Ovary (tissue), 9 donors: ENCODE data around the gene TMEM30B. TPM values are rescaled to one million over a fixed set of nuclear protein-coding genes. Genes with fewer than 3 reads are reported as not detected.

Experiments used
- DNase-seq, 5 donors: peaks; one replicate each; pipeline ENCODE4 v3.0.0-alpha.2; 2019 to 2020
- H3K27ac ChIP-seq, 2 donors: fragments of 200-600 bp; one replicate each; pipeline versions ENCODE4 v1.5.1 to v1.8.0; 2019 to 2022
- H3K27me3 ChIP-seq: fragments of 200-600 bp; one replicate; pipeline ENCODE4 v1.8.0; 2022
- H3K36me3 ChIP-seq: fragments of 200-600 bp; sonication (generic); one replicate; pipeline ENCODE4 v1.5.1; 2019
- H3K4me1 ChIP-seq: one replicate; pipeline ENCODE4 v1.8.1; 2013; ENCODE audit warnings: mild to moderate bottlenecking, moderate library complexity; ENCODE audit not compliant: insufficient read depth
- H3K4me3 ChIP-seq: fragments of 200-600 bp; sonication (generic); one replicate; pipeline ENCODE4 v1.5.1; 2017
- H3K9me3 ChIP-seq, 2 donors: fragments of 200-600 bp in 1 of 2; sonication (generic) in 1 of 2; one replicate each; pipeline versions ENCODE4 v1.5.1 to v1.8.1; 2013 to 2019; ENCODE audit warnings: mild to moderate bottlenecking in 1 of 2, moderate library complexity in 1 of 2
- EP300 ChIP-seq: sonication (generic); formaldehyde crosslinking; IDR thresholded peaks from one replicate; pipeline ENCODE4 v1.6.1; 2017; ENCODE audit warnings: antibody characterized with exemption
- POLR2A ChIP-seq: fragments of 450-650 bp; IDR thresholded peaks from one replicate; pipeline ENCODE4 v1.6.1; 2017; ENCODE audit warnings: antibody characterized with exemption, mild to moderate bottlenecking, moderate library complexity
- WGBS, 3 donors: extraction: QIAGEN DNeasy Blood & Tissue Kit in 1 of 3; methylation state at CpG; one replicate each; pipeline versions ENCODE4 v1.1.5 to v1.1.7; 2013 to 2017; 5-methylcytosine and 5-hydroxymethylcytosine counted together
- intact Hi-C, 4 donors: fragments of 100-400 bp; cut with DNase I; formaldehyde crosslinking; loops; one replicate each; pipeline versions ENCODE4 v1.11.0 to v1.15.1; 2022 to 2023
- polyA plus RNA-seq, 2 donors: library from polyadenylated mRNA; stranded (reverse); fragments of 200-250 nt in 1 of 2; fragments of 350-450 nt in 1 of 2; fragmentation: Illumina TruSeq in 1 of 2; extraction: RNeasy Lipid Tissue Mini Kit (QIAGEN cat#74804) in 1 of 2; gene quantifications; one replicate each; pipeline ENCODE4 v1.2.3, GENCODE V29; 2013 to 2014
- total RNA-seq, 7 donors: library from RNA; depleted of rRNA in 2 of 7; stranded (reverse); fragments of >200 nt in 2 of 7; fragmentation: NEBNext Ultra II Directional in 3 of 7; extraction: Animal tissue kit (Norgen Biotek cat#: 25700) in 3 of 7; gene quantifications; one replicate each; pipeline versions ENCODE4 v1.1.0 to v1.2.4, GENCODE V29; 2016 to 2023
- TF ChIP-seq, protein P1 (sequence below), 3 donors: fragments of 450-650 bp in 2 of 3; fragments of 200-600 bp in 1 of 3; IDR thresholded peaks; one replicate each; pipeline versions ENCODE4 v1.5.1 to v1.8.0; 2016 to 2022; ENCODE audit warnings: antibody characterized with exemption in 3 of 3, mild to moderate bottlenecking in 1 of 3
- donor health status: DM: no; HTN: no; CAD: no; lungs with moderate emphysema.
- donor health status: DM: no; HTN: no; CAD: no.
- donor health status: Bipolar disorder and iron deficiency.
- donor health status: DM: yes; HTN: yes; CAD: no.
- donor health status: DM: no; HTN: no; CAD: no.
- donor health status: DM: yes; HTN: yes; CAD: no.

Gene TMEM30B
- total and polyA plus RNA-seq, 9 donors: 1.2 to 35.3 (median 3.5) TPM

DNA sequence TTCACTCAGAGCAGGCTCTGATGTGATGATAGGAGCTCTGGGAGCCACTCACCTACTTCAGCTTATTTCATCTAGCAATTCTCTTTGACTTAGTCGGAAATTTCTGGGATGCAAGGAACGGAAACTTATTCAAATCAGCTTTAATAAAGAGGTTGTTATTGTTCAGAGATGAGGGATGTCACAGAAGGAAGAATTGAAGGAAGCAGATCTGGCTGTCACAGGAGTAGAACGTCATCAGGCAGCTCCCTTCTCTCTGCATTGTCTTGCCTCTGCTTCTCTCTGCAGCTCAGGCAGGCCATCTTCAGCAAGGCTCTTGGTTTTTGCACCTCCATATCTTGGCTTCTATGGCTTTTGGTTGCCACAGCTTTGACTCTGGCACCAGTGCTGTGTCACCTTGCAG is 7.6 kb upstream of the TMEM30B start:
- Histone ChIP-seq H3K4me3 (no peak overlapping the region), H3K4me1 (no peaks in the 10 kb centered on the region), H3K27ac (no peak overlapping the region), H3K9me3 (no peaks in the 10 kb centered on the region), H3K27me3 (no peaks in the 10 kb centered on the region), H3K36me3 (no peaks in the 10 kb centered on the region)
- no peak for DNase-seq
- WGBS, 3 donors: 72 to 75% (median 74%) methylated on average over 3 of the region's 3 CpGs
- no peak for TF ChIP-seq EP300
- TF ChIP-seq, protein P1, sequence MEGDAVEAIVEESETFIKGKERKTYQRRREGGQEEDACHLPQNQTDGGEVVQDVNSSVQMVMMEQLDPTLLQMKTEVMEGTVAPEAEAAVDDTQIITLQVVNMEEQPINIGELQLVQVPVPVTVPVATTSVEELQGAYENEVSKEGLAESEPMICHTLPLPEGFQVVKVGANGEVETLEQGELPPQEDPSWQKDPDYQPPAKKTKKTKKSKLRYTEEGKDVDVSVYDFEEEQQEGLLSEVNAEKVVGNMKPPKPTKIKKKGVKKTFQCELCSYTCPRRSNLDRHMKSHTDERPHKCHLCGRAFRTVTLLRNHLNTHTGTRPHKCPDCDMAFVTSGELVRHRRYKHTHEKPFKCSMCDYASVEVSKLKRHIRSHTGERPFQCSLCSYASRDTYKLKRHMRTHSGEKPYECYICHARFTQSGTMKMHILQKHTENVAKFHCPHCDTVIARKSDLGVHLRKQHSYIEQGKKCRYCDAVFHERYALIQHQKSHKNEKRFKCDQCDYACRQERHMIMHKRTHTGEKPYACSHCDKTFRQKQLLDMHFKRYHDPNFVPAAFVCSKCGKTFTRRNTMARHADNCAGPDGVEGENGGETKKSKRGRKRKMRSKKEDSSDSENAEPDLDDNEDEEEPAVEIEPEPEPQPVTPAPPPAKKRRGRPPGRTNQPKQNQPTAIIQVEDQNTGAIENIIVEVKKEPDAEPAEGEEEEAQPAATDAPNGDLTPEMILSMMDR (IDR thresholded peaks at IDR 0.05): no peak
- TF ChIP-seq POLR2A: no peak
- intact Hi-C loops: no loop called here

DNA sequence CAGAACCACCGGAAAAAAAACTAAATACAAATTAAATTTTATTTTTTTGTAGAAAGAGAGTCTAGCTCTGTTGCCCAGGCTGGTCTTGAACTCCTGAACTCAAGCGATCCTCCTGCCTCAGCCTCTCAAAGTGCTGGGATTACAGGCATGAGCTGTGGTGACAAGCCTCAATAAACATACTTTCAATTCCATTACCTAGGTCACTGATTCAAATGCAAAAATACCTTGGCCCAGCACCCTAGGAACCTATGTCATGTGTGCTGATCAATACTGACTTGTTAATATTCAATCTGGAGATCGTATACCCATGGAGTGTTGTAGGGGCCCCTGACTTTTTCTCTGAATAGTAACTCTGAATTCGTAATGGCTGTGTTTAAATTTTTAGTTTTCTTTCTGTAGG is 7.1 kb upstream of the TMEM30B start:
- Histone ChIP-seq H3K9me3 (no peaks in the 10 kb centered on the region), H3K4me1 (no peaks in the 10 kb centered on the region), H3K4me3 (no peak overlapping the region), H3K27me3 (no peaks in the 10 kb centered on the region), H3K27ac (no peak overlapping the region), H3K36me3 (no peaks in the 10 kb centered on the region)
- TF ChIP-seq EP300 (no peak), POLR2A (no peak)
- TF ChIP-seq, protein P1 (IDR thresholded peaks at IDR 0.05): no peak
- no peak for DNase-seq
- 81 to 84% (median 82%) methylated on average over 4 of the region's 4 CpGs for WGBS, 3 donors
- intact Hi-C loops: no loop called here

DNA sequence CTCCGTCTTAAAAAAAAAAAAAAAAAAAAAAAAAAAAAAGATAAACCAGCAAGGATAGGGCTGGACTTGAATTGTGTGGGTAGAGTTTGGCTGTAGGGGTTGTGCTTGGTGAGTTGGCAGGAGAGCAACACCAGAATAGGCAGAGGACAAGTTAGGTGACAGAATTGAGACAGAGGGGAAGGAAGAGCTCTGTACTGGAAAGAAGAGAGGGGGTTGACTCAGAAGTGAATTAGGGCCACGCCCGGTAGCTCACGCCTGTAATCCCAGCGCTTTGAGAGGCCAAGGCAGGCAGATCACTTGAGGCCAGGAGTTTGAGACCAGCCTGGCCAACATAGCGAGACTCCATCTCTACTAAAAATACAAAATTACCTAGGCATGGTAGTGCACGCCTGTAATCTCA is 6.1 kb upstream of the TMEM30B start:
- Histone ChIP-seq H3K27ac (no peak overlapping the region), H3K27me3 (peaks cover 1% of the 10 kb centered on the region), H3K4me1 (no peaks in the 10 kb centered on the region), H3K36me3 (no peaks in the 10 kb centered on the region), H3K9me3 (no peaks in the 10 kb centered on the region), H3K4me3 (no peak overlapping the region)
- intact Hi-C loops: no loop called here
- TF ChIP-seq POLR2A (no peak), EP300 (no peak)
- TF ChIP-seq, protein P1 (IDR thresholded peaks at IDR 0.05): no peak
- no peak for DNase-seq
- WGBS, 3 donors: 87 to 89% (median 87%) methylated on average over 7 of the region's 7 CpGs

DNA sequence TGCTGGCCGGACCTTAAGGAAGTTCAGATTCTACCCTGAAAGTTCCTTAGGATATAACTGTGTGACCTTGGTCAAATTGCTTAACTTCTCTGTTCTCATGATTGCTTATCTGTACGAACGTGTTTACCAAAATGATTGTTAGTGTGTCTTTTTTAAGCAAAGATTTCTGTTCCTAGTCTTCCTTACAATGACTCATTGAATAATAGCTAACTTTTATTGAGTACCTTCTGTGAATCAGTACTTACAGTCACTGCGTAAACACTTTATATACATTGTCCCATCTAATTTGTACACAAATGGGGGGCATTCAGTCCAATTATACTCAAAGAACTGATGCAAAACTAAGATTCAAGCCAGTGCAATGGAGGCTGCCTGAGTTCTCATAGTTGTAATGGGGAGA is 4.2 kb upstream of the TMEM30B start:
- peaks cover 0 to 2% of the 10 kb centered on the region in 2 donors for H3K9me3 ChIP-seq
- 49 to 60% (median 51%) methylated on average over 4 of the region's 4 CpGs for WGBS, 3 donors
- H3K27me3 ChIP-seq: peaks cover 2% of the 10 kb centered on the region
- intact Hi-C loops: no loop called here
- no peak overlapping the region for H3K27ac ChIP-seq
- no peak overlapping the region for H3K4me3 ChIP-seq
- no peak for DNase-seq
- TF ChIP-seq POLR2A: no peak
- TF ChIP-seq, protein P1 (IDR thresholded peaks at IDR 0.05): no peak
- TF ChIP-seq EP300: no peak
- peaks cover 2% of the 10 kb centered on the region for H3K4me1 ChIP-seq
- no peaks in the 10 kb centered on the region for H3K36me3 ChIP-seq
